B cell (primary cell): Measurements from ENCODE around the gene THSD7A. TPM values are rescaled to one million over a fixed set of nuclear protein-coding genes. Genes with fewer than 3 reads are reported as not detected.

Experiments used
- ATAC-seq: fragments of 200-7000 bp; cut with Tn5 transposase; one replicate; pipeline ENCODE4 v1.10.0; 2021; ENCODE audit warnings: low read depth, mild to moderate bottlenecking, moderate number of reproducible peaks, moderate library complexity
- CTCF ChIA-PET: fragments of 350-600 bp; sonication (Branson Sonifier 250); formaldehyde crosslinking; loops from one replicate; lab custom pipeline; 2021; ENCODE audit warnings: antibody characterized with exemption, inconsistent platforms; lab: Charles Lee
- POLR2A ChIA-PET: fragments of 350-600 bp; sonication (Branson Sonifier 250); formaldehyde crosslinking; loops from one replicate; lab custom pipeline; 2021; ENCODE audit warnings: antibody characterized with exemption; lab: Charles Lee
- DNase-seq: peaks from one replicate; pipeline ENCODE4 v3.0.0; 2013
- H2AFZ ChIP-seq: 2 replicates; pipeline ENCODE4 v1.6.1; 2012; ENCODE audit warnings: mild to moderate bottlenecking, low read depth, low read length; ENCODE audit not compliant: insufficient read depth, poor library complexity, severe bottlenecking
- H3K27ac ChIP-seq, 2 donors: 1 replicate in 1 of 2; 2 replicates in 1 of 2; pipeline ENCODE4 v1.5.1; 2012 to 2013; ENCODE audit warnings: low read length in 2 of 2, mild to moderate bottlenecking in 2 of 2, moderate library complexity in 1 of 2
- H3K27me3 ChIP-seq, 4 experiments: fragments of 200-600 bp in 1 of 4; sonication (generic) in 1 of 4; replicated peaks in 1 of 4; 1 replicate in 2 of 4; 2 replicates in 2 of 4; pipeline versions ENCODE4 v1.6.1 to v1.7.0; 2013 to 2016; ENCODE audit warnings: low read length in 3 of 4, mild to moderate bottlenecking in 2 of 4, mixed read lengths in 1 of 4, moderate library complexity in 1 of 4; ENCODE audit not compliant: insufficient read depth in 4 of 4, control insufficient read depth in 3 of 4; ENCODE audit errors: control extremely low read depth in 1 of 4
- H3K36me3 ChIP-seq, 2 experiments: replicated peaks in 1 of 2; 1 replicate in 1 of 2; 2 replicates in 1 of 2; pipeline versions ENCODE4 v1.6.1 to v1.7.1; 2013; ENCODE audit warnings: low read length in 1 of 2; ENCODE audit not compliant: insufficient read depth in 2 of 2, control insufficient read depth in 1 of 2; ENCODE audit errors: control extremely low read depth in 1 of 2, extremely low read depth in 1 of 2
- H3K4me1 ChIP-seq, 2 donors: fragments of 200-600 bp in 1 of 2; sonication (generic) in 1 of 2; 1 replicate in 1 of 2; 2 replicates in 1 of 2; pipeline versions ENCODE4 v1.5.1 to v1.6.1; 2013 to 2017; ENCODE audit warnings: low read length in 2 of 2; ENCODE audit not compliant: control insufficient read depth in 2 of 2, insufficient read depth in 2 of 2
- H3K4me2 ChIP-seq: replicated peaks from 2 replicates; pipeline ENCODE3; 2012; ENCODE audit warnings: mild to moderate bottlenecking, low read depth, low read length; ENCODE audit not compliant: poor library complexity, severe bottlenecking
- H3K4me3 ChIP-seq, 5 experiments: fragments of 200-600 bp in 1 of 5; sonication (generic) in 1 of 5; 1 replicate in 3 of 5; 2 replicates in 2 of 5; pipeline versions ENCODE4 v1.5.1 to v1.7.0; 2011 to 2016; ENCODE audit warnings: low read length in 4 of 5, mild to moderate bottlenecking in 4 of 5, low read depth in 2 of 5, control low read depth in 1 of 5, moderate library complexity in 1 of 5; ENCODE audit not compliant: insufficient read depth in 1 of 5; ENCODE audit errors: control extremely low read depth in 1 of 5, extremely low read depth in 1 of 5
- H3K79me2 ChIP-seq: fragments of 200-600 bp; sonication (generic); one replicate; pipeline ENCODE4 v1.6.0; 2016; ENCODE audit warnings: low read length; ENCODE audit not compliant: control insufficient read depth, insufficient read depth
- H3K9ac ChIP-seq: fragments of 200-600 bp; sonication (generic); 2 replicates; pipeline ENCODE4 v1.6.1; 2017; ENCODE audit warnings: mild to moderate bottlenecking, low read length, moderate library complexity
- H3K9me3 ChIP-seq, 3 donors: one replicate each; pipeline versions ENCODE4 v1.6.1 to v1.7.1; 2013; ENCODE audit warnings: low read length in 2 of 3; ENCODE audit not compliant: control insufficient read depth in 2 of 3, insufficient read depth in 1 of 3; ENCODE audit errors: control extremely low read depth in 1 of 3
- H4K20me1 ChIP-seq: 2 replicates; pipeline ENCODE4 v1.6.0; 2012; ENCODE audit warnings: mild to moderate bottlenecking, low read length; ENCODE audit not compliant: insufficient read depth, control insufficient read depth, poor library complexity, severe bottlenecking
- H3K27ac Mint-ChIP-seq: one replicate; pipeline ENCODE4 v1.8.0; 2021; ENCODE audit warnings: mixed read lengths
- H3K27me3 Mint-ChIP-seq: one replicate; pipeline ENCODE4 v1.8.0; 2021; ENCODE audit warnings: mixed read lengths
- H3K4me1 Mint-ChIP-seq: one replicate; pipeline ENCODE4 v1.8.0; 2021; ENCODE audit warnings: mixed read lengths
- H3K4me3 Mint-ChIP-seq: one replicate; pipeline ENCODE4 v1.8.0; 2021; ENCODE audit warnings: mixed read lengths
- H3K9me3 Mint-ChIP-seq: one replicate; pipeline ENCODE4 v1.8.0; 2022; ENCODE audit warnings: mixed read lengths; ENCODE audit not compliant: insufficient read depth
- CTCF ChIP-seq: fragments of 200-600 bp; IDR thresholded peaks from one replicate; pipeline ENCODE4 v1.8.0; 2022; ENCODE audit warnings: antibody characterized with exemption, mild to moderate bottlenecking
- EZH2 ChIP-seq: IDR thresholded peaks from 2 replicates; pipeline ENCODE4 v1.6.1; 2012; ENCODE audit warnings: borderline replicate concordance, low read depth, mild to moderate bottlenecking, moderate library complexity, low read length; ENCODE audit not compliant: insufficient read depth, poor library complexity, severe bottlenecking
- WGBS: methylation state at CpG from one replicate; pipeline ENCODE4 v1.1.5; 2013; ENCODE audit warnings: missing lambda C conversion rate; ENCODE audit not compliant: insufficient coverage; 5-methylcytosine and 5-hydroxymethylcytosine counted together
- intact Hi-C: fragments of 100-400 bp; cut with micrococcal nuclease; formaldehyde crosslinking; loops from one replicate; pipeline ENCODE4 v1.10.0; 2022
- polyA plus RNA-seq: library from polyadenylated mRNA; depleted of rRNA; stranded (reverse); fragments of >200 nt; gene quantifications from 2 replicates; pipeline ENCODE4 v1.2.3, GENCODE V29; 2012
- total RNA-seq, 2 donors: library from RNA; stranded (reverse); fragments of 120-200 nt in 1 of 2; gene quantifications; 1 replicate in 1 of 2; 2 replicates in 1 of 2; pipeline versions ENCODE4 v1.2.3 to v1.2.4, GENCODE V29; 2013 to 2022

The THSD7A gene
- total and polyA plus RNA-seq, 2 donors (not counting 1 experiment from before 2014, with no cell fraction given) = not detected

- Histone ChIP-seq H4K20me1 (no peaks in the 10 kb centered on the region), H3K79me2 (no peaks in the 10 kb centered on the region), H3K27me3 (no peaks in the 10 kb centered on the region), H2AFZ (no peak overlapping the region), H3K9ac (no peak overlapping the region), H3K9me3 (peaks cover 0 to 3% (median 0%) of the 10 kb centered on the region in 3 donors), H3K4me3 (no peak overlapping the region), H3K27ac (no peak overlapping the region), H3K4me2 (no peak overlapping the region), H3K36me3 (no peaks in the 10 kb centered on the region), H3K4me1 (no peaks in the 10 kb centered on the region)
- no peaks in the 10 kb centered on the region for H3K9me3 Mint-ChIP-seq
- no peaks in the 10 kb centered on the region for H3K27me3 Mint-ChIP-seq
- H3K27ac Mint-ChIP-seq = no peak overlapping the region
- TF ChIP-seq EZH2 (no peak), CTCF (no peak)
- WGBS = 78% methylated on average over 1 of the region's 3 CpGs
- CTCF ChIA-PET = no interaction called here
- intact Hi-C loops = no loop called here
- DNase-seq (no peak), ATAC-seq (no peak)
- POLR2A ChIA-PET = no interaction called here
- H3K4me1 Mint-ChIP-seq = no peaks in the 10 kb centered on the region
- H3K4me3 Mint-ChIP-seq = no peak overlapping the region
Measured at GRCh38 chr7:11449316-11449715, 382.7 kb downstream of the THSD7A start.

DNA sequence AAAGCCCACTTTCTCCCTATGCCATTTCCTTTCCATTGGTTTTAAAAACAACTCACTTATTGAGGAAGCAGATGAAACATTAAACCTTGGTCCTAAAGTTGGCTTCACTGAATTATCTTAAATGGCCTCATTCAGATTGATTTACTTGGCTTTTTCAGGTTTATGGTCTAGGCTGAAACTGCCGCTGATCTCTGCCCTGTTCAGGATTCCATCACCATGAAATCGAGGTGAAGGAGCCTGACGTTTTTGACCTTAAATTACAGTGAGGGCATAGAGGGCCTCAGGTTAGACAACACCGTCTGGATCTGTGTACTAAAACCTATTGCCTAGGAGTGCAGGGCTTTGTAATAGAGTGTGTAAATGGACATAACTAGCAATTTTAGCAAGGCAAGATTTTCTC lies 383.7 kb downstream of the THSD7A start:
- Mint-ChIP-seq H3K9me3 (no peaks in the 10 kb centered on the region), H3K4me1 (no peaks in the 10 kb centered on the region), H3K27me3 (no peaks in the 10 kb centered on the region), H3K27ac (no peak overlapping the region), H3K4me3 (no peak overlapping the region)
- Histone ChIP-seq H3K9ac (no peak overlapping the region), H2AFZ (no peak overlapping the region), H3K4me3 (no peak overlapping the region), H3K79me2 (no peaks in the 10 kb centered on the region), H3K4me1 (no peaks in the 10 kb centered on the region), H3K36me3 (no peaks in the 10 kb centered on the region), H3K9me3 (peaks cover 0 to 3% (median 0%) of the 10 kb centered on the region in 3 donors), H3K4me2 (no peak overlapping the region), H3K27me3 (no peaks in the 10 kb centered on the region), H4K20me1 (no peaks in the 10 kb centered on the region), H3K27ac (no peak overlapping the region)
- DNase-seq = no peak
- WGBS = 92% methylated on average over 4 of the region's 4 CpGs
- intact Hi-C loops = no loop called here
- POLR2A ChIA-PET = no interaction called here
- TF ChIP-seq CTCF = no peak
- no peak for TF ChIP-seq EZH2
- CTCF ChIA-PET = no interaction called here
- no peak for ATAC-seq
